Calu3 (cell line): ENCODE results near the gene ITPR2. TPM values are rescaled to one million over a fixed set of nuclear protein-coding genes. Genes with fewer than 3 reads are reported as not detected.

ENCODE experiments used
- BruUV-seq: library from RNA; stranded (reverse); fragments of 400-500 nt; replicated peaks from 2 replicates; lab custom pipeline; 2021; lab: Mats Ljungman, UMichigan
- CTCF ChIA-PET: fragments of 300-600 bp; sonication (Branson Sonifier 250); formaldehyde crosslinking; loops from one replicate; lab custom pipeline; 2022; ENCODE audit warnings: antibody characterized with exemption; lab: Charles Lee
- DNase-seq: peaks from one replicate; pipeline ENCODE4 v3.0.0; 2022
- H3K27ac Mint-ChIP-seq: one replicate; pipeline ENCODE4 v1.8.0; 2022; ENCODE audit warnings: mixed read lengths; ENCODE audit not compliant: unreplicated experiment
- H3K27me3 Mint-ChIP-seq: one replicate; pipeline ENCODE4 v1.8.0; 2022; ENCODE audit warnings: mixed read lengths; ENCODE audit not compliant: unreplicated experiment
- H3K36me3 Mint-ChIP-seq: one replicate; pipeline ENCODE4 v1.8.0; 2022; ENCODE audit warnings: mild to moderate bottlenecking, moderate library complexity, mixed read lengths; ENCODE audit not compliant: insufficient read depth, unreplicated experiment
- H3K4me1 Mint-ChIP-seq: one replicate; pipeline ENCODE4 v1.8.0; 2022; ENCODE audit warnings: mild to moderate bottlenecking, low read depth, mixed read lengths; ENCODE audit not compliant: unreplicated experiment
- H3K4me3 Mint-ChIP-seq: one replicate; pipeline ENCODE4 v1.8.0; 2022; ENCODE audit warnings: mild to moderate bottlenecking, low read depth, moderate library complexity, mixed read lengths; ENCODE audit not compliant: unreplicated experiment
- H3K9me3 Mint-ChIP-seq: one replicate; pipeline ENCODE4 v1.8.0; 2022; ENCODE audit warnings: low read depth, mixed read lengths; ENCODE audit not compliant: unreplicated experiment
- CTCF ChIP-seq: fragments of 200-600 bp; IDR thresholded peaks from one replicate; pipeline ENCODE4 v1.8.0; 2022; ENCODE audit warnings: antibody characterized with exemption; ENCODE audit not compliant: unreplicated experiment
- intact Hi-C: fragments of 100-400 bp; cut with micrococcal nuclease; formaldehyde crosslinking; loops from one replicate; pipeline ENCODE4 v1.10.0; 2022; ENCODE audit not compliant: unreplicated experiment
- total RNA-seq: library from RNA; stranded (reverse); gene quantifications from 2 replicates; pipeline ENCODE4 v1.2.3, GENCODE V29; 2022

ITPR2 gene
- total RNA-seq, 1 experiment from 2014 or later, result 2.5 TPM

DNA sequence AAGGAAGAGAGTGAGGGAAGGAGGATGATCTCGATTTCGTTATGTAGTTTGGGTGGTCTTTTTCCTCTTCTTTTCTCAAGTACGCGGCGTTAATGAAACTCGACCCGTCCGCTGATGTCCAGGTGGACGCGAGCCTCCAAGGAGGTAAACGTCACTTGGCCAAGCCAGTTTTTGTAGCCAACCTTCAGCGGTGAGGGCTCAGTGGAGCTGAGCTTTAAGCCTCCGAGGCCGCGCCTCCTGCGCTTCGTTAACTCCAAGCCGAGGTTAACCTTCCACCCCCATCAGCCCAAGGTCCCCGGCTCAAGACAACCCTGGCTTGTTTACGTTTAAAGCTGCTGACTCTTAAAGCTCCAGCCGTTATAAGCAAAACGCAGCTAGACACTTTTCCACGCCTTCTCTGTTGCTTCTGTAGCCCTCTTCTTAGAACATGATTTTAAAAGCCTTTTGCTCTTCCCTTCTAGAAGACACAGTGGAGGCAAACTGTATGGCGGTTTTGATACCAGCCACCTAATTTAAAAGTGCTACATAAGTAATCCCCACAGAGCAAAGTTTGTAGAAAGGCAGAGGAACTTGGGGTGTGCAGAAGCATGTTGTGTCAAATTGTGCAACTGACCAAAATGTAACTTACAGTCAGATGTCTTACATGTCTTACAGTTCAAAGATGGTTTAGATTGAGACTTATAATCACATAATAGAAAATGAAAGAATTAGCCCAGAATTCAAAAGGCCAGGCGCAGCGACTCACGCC lies 923 bp upstream of the ITPR2 start:
- BruUV-seq, result no TSS peak
- CTCF ChIA-PET, result interaction anchor here (1.4 to 2.2 kb wide), 4 partner anchors 9 to 97 kb away, joined by 4 to 6 read pairs (median 5); no protein-coding TSS in a partner anchor
- peaks cover 9% of the 10 kb centered on the region for H3K4me1 Mint-ChIP-seq
- H3K27me3 Mint-ChIP-seq, result peaks cover 26% of the 10 kb centered on the region
- intact Hi-C loops, result no loop called here
- H3K4me3 Mint-ChIP-seq, result peak overlapping the region; percentile 88
- DNase-seq, result no peak
- no peak overlapping the region for H3K27ac Mint-ChIP-seq
- no peaks in the 10 kb centered on the region for H3K9me3 Mint-ChIP-seq
- no peak for TF ChIP-seq CTCF
- H3K36me3 Mint-ChIP-seq, result peaks cover 22% of the 10 kb centered on the region

DNA sequence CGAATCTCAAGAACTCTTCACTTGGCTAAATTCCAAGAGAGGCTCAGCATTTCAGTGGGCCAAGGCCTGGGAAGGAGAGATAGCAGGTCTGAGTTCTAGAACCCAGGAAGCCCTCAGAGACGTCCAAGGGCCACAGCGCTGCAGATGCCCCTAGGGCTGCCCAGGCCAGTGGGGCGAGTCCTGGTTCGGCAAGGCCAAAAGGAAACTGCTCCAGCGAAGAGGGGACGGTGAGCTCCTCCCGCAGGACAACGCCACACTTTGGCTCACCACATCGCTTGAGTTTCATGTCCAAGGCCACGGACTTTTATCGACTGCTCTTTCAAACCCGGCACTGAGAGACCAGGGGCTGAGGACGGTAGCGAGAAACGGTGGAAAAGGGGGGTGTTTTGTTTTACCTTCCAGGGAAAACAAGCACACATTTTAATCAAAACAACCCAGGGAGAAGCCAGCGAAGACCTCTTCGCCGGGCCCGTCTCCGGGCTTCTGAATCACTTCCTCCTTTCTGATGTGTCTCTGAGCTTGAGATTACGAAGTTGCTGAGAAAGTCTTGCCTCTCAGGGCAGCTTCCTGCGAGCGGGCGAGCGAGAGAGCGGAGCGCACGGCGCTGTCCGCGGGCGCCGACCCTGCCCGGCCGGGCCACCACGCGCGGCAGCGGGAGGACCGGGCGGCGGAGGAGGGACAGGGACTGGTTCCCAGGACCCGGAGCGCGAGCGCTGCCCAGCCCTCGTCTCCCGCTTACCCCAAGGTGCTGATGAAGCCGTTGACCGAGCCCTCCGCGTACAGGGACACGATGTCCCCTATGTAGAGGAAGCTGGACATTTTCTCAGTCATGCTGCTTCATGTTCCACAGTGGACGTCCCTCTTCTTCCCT lies 808 bp downstream of the ITPR2 start:
- BruUV-seq, result no TSS peak
- H3K36me3 Mint-ChIP-seq, result peaks cover 22% of the 10 kb centered on the region
- H3K4me3 Mint-ChIP-seq, result peak overlapping the region; percentile 88
- H3K27ac Mint-ChIP-seq, result peak overlapping the region; percentile 72
- H3K9me3 Mint-ChIP-seq, result no peaks in the 10 kb centered on the region
- no peak for TF ChIP-seq CTCF
- intact Hi-C loops, result no loop called here
- CTCF ChIA-PET, result interaction anchor here (1.0 to 2.2 kb wide), 6 partner anchors 9 to 592 kb away, joined by 3 to 6 read pairs (median 5); no protein-coding TSS in a partner anchor
- DNase-seq, result peak; percentile 45
- peaks cover 40% of the 10 kb centered on the region for H3K27me3 Mint-ChIP-seq
- peaks cover 9% of the 10 kb centered on the region for H3K4me1 Mint-ChIP-seq

GRCh38 chr12:26830783-26831551 lies 2.0 kb downstream of the ITPR2 start:
- H3K4me1 Mint-ChIP-seq, result peaks cover 9% of the 10 kb centered on the region
- no peak overlapping the region for H3K27ac Mint-ChIP-seq
- intact Hi-C loops, result no loop called here
- TF ChIP-seq CTCF, result no peak
- DNase-seq, result no peak
- CTCF ChIA-PET, result no interaction called here
- BruUV-seq, result no TSS peak
- H3K4me3 Mint-ChIP-seq, result no peak overlapping the region
- no peaks in the 10 kb centered on the region for H3K9me3 Mint-ChIP-seq
- peaks cover 43% of the 10 kb centered on the region for H3K27me3 Mint-ChIP-seq
- peaks cover 22% of the 10 kb centered on the region for H3K36me3 Mint-ChIP-seq

- intact Hi-C loops, result no loop called here
- Mint-ChIP-seq H3K27ac (no peak overlapping the region), H3K27me3 (peaks cover 37% of the 10 kb centered on the region), H3K36me3 (peaks cover 22% of the 10 kb centered on the region), H3K9me3 (no peaks in the 10 kb centered on the region), H3K4me1 (peaks cover 9% of the 10 kb centered on the region), H3K4me3 (no peak overlapping the region)
- no peak for TF ChIP-seq CTCF
- no peak for DNase-seq
- no TSS peak for BruUV-seq
- CTCF ChIA-PET, result no interaction called here
Observed at GRCh38 chr12:26830363-26830762, 2.6 kb downstream of the ITPR2 start.
